ENCODE measurements around the gene KRTAP5-1.

Gene KRTAP5-1

GRCh38 chr11:1629326-1630185, 44.5 kb upstream of the KRTAP5-1 start, which contains the start of gene KRTAP5-5:
Gene KRTAP5-5 (plus strand): TSS chr11:1629775. CDS start chr11:1629841, 66 bp downstream.
- H3K36me3 ChIP-seq = no peaks in the 10 kb centered on the region
- TF ChIP-seq CTCF (IDR thresholded peaks at IDR 0.05; ENCODE audit: low read depth, low read length) = no peak
- no peak for DNase-seq
- no peak within 1 kb of the TSS for H3K4me3 ChIP-seq (ENCODE audit: low read depth, low read length)
- no peaks in the 10 kb centered on the region for H3K9me3 ChIP-seq
- peaks cover 3% of the 10 kb centered on the region; the same call in 1 of the 2 replicates for H3K4me1 ChIP-seq
- no peaks in the 10 kb centered on the region for H3K27me3 ChIP-seq

GRCh38 chr11:1628506-1629325, 43.6 kb upstream of the KRTAP5-1 start:
- TF ChIP-seq CTCF (IDR thresholded peaks at IDR 0.05; ENCODE audit: low read depth, low read length) = peak; percentile 73
- peak; percentile 65 for DNase-seq
- Histone ChIP-seq H3K27me3 (no peaks in the 10 kb centered on the region), H3K9me3 (no peaks in the 10 kb centered on the region), H3K4me1 (peaks cover 3% of the 10 kb centered on the region; the same call in 1 of the 2 replicates), H3K36me3 (no peaks in the 10 kb centered on the region), H3K4me3 (ENCODE audit: low read depth, low read length) (no peak overlapping the region)

- H3K4me3 ChIP-seq (ENCODE audit: low read depth, low read length) = no peak overlapping the region
- DNase-seq = no peak
- H3K4me1 ChIP-seq = no peaks in the 10 kb centered on the region
- H3K9me3 ChIP-seq = no peaks in the 10 kb centered on the region
- TF ChIP-seq CTCF (IDR thresholded peaks at IDR 0.05; ENCODE audit: low read depth, low read length) = no peak
- H3K27me3 ChIP-seq = no peaks in the 10 kb centered on the region
- no peaks in the 10 kb centered on the region for H3K36me3 ChIP-seq
These were observed 40.5 kb upstream of the KRTAP5-1 start for GRCh38 chr11:1625541-1625940.

- no peak for DNase-seq
- Histone ChIP-seq H3K36me3 (no peaks in the 10 kb centered on the region), H3K4me1 (no peaks in the 10 kb centered on the region), H3K27me3 (no peaks in the 10 kb centered on the region), H3K9me3 (no peaks in the 10 kb centered on the region), H3K4me3 (ENCODE audit: low read depth, low read length) (no peak overlapping the region)
- TF ChIP-seq CTCF (IDR thresholded peaks at IDR 0.05; ENCODE audit: low read depth, low read length) = no peak
These were observed 39.5 kb upstream of the KRTAP5-1 start for GRCh38 chr11:1624621-1625020.

GRCh38 chr11:1623716-1624115, 38.6 kb upstream of the KRTAP5-1 start:
- H3K4me3 ChIP-seq (ENCODE audit: low read depth, low read length) = no peak overlapping the region
- no peaks in the 10 kb centered on the region for H3K4me1 ChIP-seq
- H3K9me3 ChIP-seq = no peaks in the 10 kb centered on the region
- no peak for DNase-seq
- no peaks in the 10 kb centered on the region for H3K27me3 ChIP-seq
- no peaks in the 10 kb centered on the region for H3K36me3 ChIP-seq
- TF ChIP-seq CTCF (IDR thresholded peaks at IDR 0.05; ENCODE audit: low read depth, low read length) = no peak
